HUES64 (cell line): Measurements from ENCODE around the gene OR51A7.

Source experiments
- H3K27ac ChIP-seq: 2 replicates; pipeline ENCODE4 v1.7.0; 2013; ENCODE audit warnings: low read depth, low read length, inconsistent platforms
- H3K27me3 ChIP-seq: 2 replicates; pipeline ENCODE4 v1.6.1; 2013; ENCODE audit warnings: mild to moderate bottlenecking, low read length; ENCODE audit not compliant: insufficient read depth
- H3K36me3 ChIP-seq: 2 replicates; pipeline ENCODE4 v1.6.1; 2013; ENCODE audit warnings: mild to moderate bottlenecking, low read length; ENCODE audit not compliant: insufficient read depth
- H3K4me1 ChIP-seq: 2 replicates; pipeline ENCODE4 v1.6.1; 2013; ENCODE audit warnings: mild to moderate bottlenecking, low read length, moderate library complexity; ENCODE audit not compliant: insufficient read depth
- H3K4me3 ChIP-seq: 2 replicates; pipeline ENCODE4 v1.5.1; 2013; ENCODE audit warnings: mild to moderate bottlenecking, low read length, moderate library complexity
- H3K9ac ChIP-seq: 2 replicates; pipeline ENCODE4 v1.6.1; 2013; ENCODE audit warnings: mild to moderate bottlenecking, low read depth, low read length
- H3K9me3 ChIP-seq: 2 replicates; pipeline ENCODE4 v1.6.1; 2013; ENCODE audit warnings: low read depth, low read length; ENCODE audit not compliant: insufficient read depth
- WGBS: fragments of 150-250, 120-280 bp; methylation state at CpG from one replicate; pipeline ENCODE4 v1.1.7; 2013; ENCODE audit warnings: missing lambda C conversion rate; 5-methylcytosine and 5-hydroxymethylcytosine counted together

OR51A7 gene

GRCh38 chr11:4957396-4957795, 53.8 kb downstream of the OR51A7 start:
- no peaks in the 10 kb centered on the region for H3K4me1 ChIP-seq
- H3K27me3 ChIP-seq: no peaks in the 10 kb centered on the region
- H3K9ac ChIP-seq: no peak overlapping the region
- WGBS: 94% methylated on average over 4 of the region's 4 CpGs
- H3K9me3 ChIP-seq: no peaks in the 10 kb centered on the region
- H3K27ac ChIP-seq: no peak overlapping the region
- no peaks in the 10 kb centered on the region for H3K36me3 ChIP-seq
- H3K4me3 ChIP-seq: no peak overlapping the region
